ENCODE data around the gene LUZP1.

The LUZP1 gene

GRCh38 chr1:23150742-23151141, 17.9 kb downstream of the LUZP1 start:
- peaks cover 4% of the 10 kb centered on the region for H3K36me3 Mint-ChIP-seq (ENCODE audit: low read depth)
- H3K9me3 Mint-ChIP-seq, result no peaks in the 10 kb centered on the region
- no peak overlapping the region for H3K4me3 Mint-ChIP-seq
- no peak overlapping the region for H3K27ac Mint-ChIP-seq
- peaks cover 38% of the 10 kb centered on the region for H3K4me1 Mint-ChIP-seq (ENCODE audit: low read depth)
- H3K27me3 Mint-ChIP-seq, result no peaks in the 10 kb centered on the region
- no peak for DNase-seq

GRCh38 chr1:23150125-23150524, 18.5 kb downstream of the LUZP1 start:
- Mint-ChIP-seq H3K36me3 (ENCODE audit: low read depth) (peaks cover 4% of the 10 kb centered on the region), H3K4me3 (no peak overlapping the region), H3K27me3 (no peaks in the 10 kb centered on the region), H3K4me1 (ENCODE audit: low read depth) (peaks cover 34% of the 10 kb centered on the region), H3K27ac (no peak overlapping the region), H3K9me3 (no peaks in the 10 kb centered on the region)
- DNase-seq, result no peak

GRCh38 chr1:23149114-23149513, 19.5 kb downstream of the LUZP1 start:
- peaks cover 38% of the 10 kb centered on the region for H3K4me1 Mint-ChIP-seq (ENCODE audit: low read depth)
- H3K9me3 Mint-ChIP-seq, result no peaks in the 10 kb centered on the region
- H3K4me3 Mint-ChIP-seq, result no peak overlapping the region
- H3K36me3 Mint-ChIP-seq (ENCODE audit: low read depth), result peaks cover 4% of the 10 kb centered on the region
- H3K27ac Mint-ChIP-seq, result no peak overlapping the region
- no peak for DNase-seq
- H3K27me3 Mint-ChIP-seq, result no peaks in the 10 kb centered on the region

- Mint-ChIP-seq H3K36me3 (ENCODE audit: low read depth) (peaks cover 6% of the 10 kb centered on the region), H3K4me3 (peak overlapping the region; percentile 56), H3K4me1 (ENCODE audit: low read depth) (peaks cover 36% of the 10 kb centered on the region), H3K9me3 (no peaks in the 10 kb centered on the region), H3K27ac (peak overlapping the region; percentile 91), H3K27me3 (no peaks in the 10 kb centered on the region)
- no peak for DNase-seq
These were observed 20.6 kb downstream of the LUZP1 start for GRCh38 chr1:23148084-23148483.

- Mint-ChIP-seq H3K4me1 (ENCODE audit: low read depth) (peaks cover 17% of the 10 kb centered on the region), H3K4me3 (no peak overlapping the region)
These were observed 27.6 kb downstream of the LUZP1 start for GRCh38 chr1:23140940-23141596.

GRCh38 chr1:23135268-23135667, 33.4 kb downstream of the LUZP1 start:
- H3K27me3 Mint-ChIP-seq, result no peaks in the 10 kb centered on the region
- no peak overlapping the region for H3K4me3 Mint-ChIP-seq
- H3K4me1 Mint-ChIP-seq (ENCODE audit: low read depth), result peaks cover 28% of the 10 kb centered on the region
- no peak for DNase-seq
- no peaks in the 10 kb centered on the region for H3K9me3 Mint-ChIP-seq
- H3K36me3 Mint-ChIP-seq (ENCODE audit: low read depth), result peaks cover 5% of the 10 kb centered on the region
- H3K27ac Mint-ChIP-seq, result no peak overlapping the region

More at GRCh38 chr1:23140940-23141596, 27.6 kb downstream of the LUZP1 start:
- peaks cover 5% of the 10 kb centered on the region for H3K36me3 Mint-ChIP-seq (ENCODE audit: low read depth)
- no peak for DNase-seq
- H3K27ac Mint-ChIP-seq, result no peak overlapping the region
- no peaks in the 10 kb centered on the region for H3K27me3 Mint-ChIP-seq
- H3K9me3 Mint-ChIP-seq, result no peaks in the 10 kb centered on the region

GRCh38 chr1:23134055-23134454, 34.6 kb downstream of the LUZP1 start:
- Mint-ChIP-seq H3K4me1 (ENCODE audit: low read depth) (peaks cover 28% of the 10 kb centered on the region), H3K36me3 (ENCODE audit: low read depth) (peaks cover 5% of the 10 kb centered on the region), H3K27me3 (no peaks in the 10 kb centered on the region), H3K4me3 (no peak overlapping the region), H3K9me3 (no peaks in the 10 kb centered on the region), H3K27ac (no peak overlapping the region)
- no peak for DNase-seq

- Mint-ChIP-seq H3K4me3 (no peak overlapping the region), H3K9me3 (no peaks in the 10 kb centered on the region), H3K27me3 (no peaks in the 10 kb centered on the region), H3K4me1 (ENCODE audit: low read depth) (peaks cover 28% of the 10 kb centered on the region), H3K27ac (no peak overlapping the region), H3K36me3 (ENCODE audit: low read depth) (peaks cover 5% of the 10 kb centered on the region)
- no peak for DNase-seq
These were observed 35.1 kb downstream of the LUZP1 start for GRCh38 chr1:23133587-23133986.

GRCh38 chr1:23132033-23132432, 36.6 kb downstream of the LUZP1 start:
- Mint-ChIP-seq H3K4me1 (ENCODE audit: low read depth) (peaks cover 29% of the 10 kb centered on the region), H3K27ac (peak overlapping the region; percentile 48), H3K27me3 (no peaks in the 10 kb centered on the region)

GRCh38 chr1:23129846-23130245, 38.8 kb downstream of the LUZP1 start:
- Mint-ChIP-seq H3K27me3 (no peaks in the 10 kb centered on the region), H3K4me3 (no peak overlapping the region), H3K9me3 (no peaks in the 10 kb centered on the region), H3K36me3 (ENCODE audit: low read depth) (peaks cover 2% of the 10 kb centered on the region), H3K27ac (no peak overlapping the region), H3K4me1 (ENCODE audit: low read depth) (peaks cover 41% of the 10 kb centered on the region)
- no peak for DNase-seq

More at GRCh38 chr1:23132033-23132432, 36.6 kb downstream of the LUZP1 start:
- H3K9me3 Mint-ChIP-seq, result no peaks in the 10 kb centered on the region
- DNase-seq, result no peak
- H3K4me3 Mint-ChIP-seq, result no peak overlapping the region
- peaks cover 4% of the 10 kb centered on the region for H3K36me3 Mint-ChIP-seq (ENCODE audit: low read depth)

GRCh38 chr1:23126801-23127200, 41.9 kb downstream of the LUZP1 start:
- H3K4me3 Mint-ChIP-seq, result no peak overlapping the region
- no peaks in the 10 kb centered on the region for H3K36me3 Mint-ChIP-seq (ENCODE audit: low read depth)
- peaks cover 55% of the 10 kb centered on the region for H3K4me1 Mint-ChIP-seq (ENCODE audit: low read depth)
- H3K9me3 Mint-ChIP-seq, result no peaks in the 10 kb centered on the region
- H3K27me3 Mint-ChIP-seq, result no peaks in the 10 kb centered on the region
- no peak for DNase-seq
- H3K27ac Mint-ChIP-seq, result no peak overlapping the region

GRCh38 chr1:23126200-23126599, 42.5 kb downstream of the LUZP1 start:
- no peaks in the 10 kb centered on the region for H3K9me3 Mint-ChIP-seq
- H3K27ac Mint-ChIP-seq, result no peak overlapping the region
- no peaks in the 10 kb centered on the region for H3K27me3 Mint-ChIP-seq
- no peaks in the 10 kb centered on the region for H3K36me3 Mint-ChIP-seq (ENCODE audit: low read depth)
- DNase-seq, result no peak
- peaks cover 53% of the 10 kb centered on the region for H3K4me1 Mint-ChIP-seq (ENCODE audit: low read depth)
- no peak overlapping the region for H3K4me3 Mint-ChIP-seq

- H3K27me3 Mint-ChIP-seq, result no peaks in the 10 kb centered on the region
- H3K36me3 Mint-ChIP-seq (ENCODE audit: low read depth), result no peaks in the 10 kb centered on the region
- H3K27ac Mint-ChIP-seq, result peak overlapping the region; percentile 6
- no peak for DNase-seq
- H3K4me1 Mint-ChIP-seq (ENCODE audit: low read depth), result peaks cover 53% of the 10 kb centered on the region
- no peak overlapping the region for H3K4me3 Mint-ChIP-seq
- no peaks in the 10 kb centered on the region for H3K9me3 Mint-ChIP-seq
These were observed 43.2 kb downstream of the LUZP1 start for GRCh38 chr1:23125489-23125888.

GRCh38 chr1:23124259-23125026, 44.2 kb downstream of the LUZP1 start:
- H3K36me3 Mint-ChIP-seq (ENCODE audit: low read depth), result no peaks in the 10 kb centered on the region
- peaks cover 59% of the 10 kb centered on the region for H3K4me1 Mint-ChIP-seq (ENCODE audit: low read depth)
- H3K27me3 Mint-ChIP-seq, result no peaks in the 10 kb centered on the region
- H3K4me3 Mint-ChIP-seq, result no peak overlapping the region
- DNase-seq, result no peak
- peak overlapping the region; percentile 34 for H3K27ac Mint-ChIP-seq
- no peaks in the 10 kb centered on the region for H3K9me3 Mint-ChIP-seq

- H3K9me3 Mint-ChIP-seq, result no peaks in the 10 kb centered on the region
- peaks cover 3% of the 10 kb centered on the region for H3K36me3 Mint-ChIP-seq (ENCODE audit: low read depth)
- H3K4me3 Mint-ChIP-seq, result no peak overlapping the region
- no peaks in the 10 kb centered on the region for H3K27me3 Mint-ChIP-seq
- peaks cover 67% of the 10 kb centered on the region for H3K4me1 Mint-ChIP-seq (ENCODE audit: low read depth)
- DNase-seq, result no peak
- no peak overlapping the region for H3K27ac Mint-ChIP-seq
These were observed 45.1 kb downstream of the LUZP1 start for GRCh38 chr1:23123528-23123927.
